Activated CD4-positive, alpha-beta T cell treated with anti-CD3 and anti-CD28 coated beads for 4 hours (primary cell): ENCODE measurements around the gene TMIE.

Experiments used
- DNase-seq, 2 donors: peaks; one replicate each; pipeline ENCODE4 v3.0.0-alpha.2; 2020

TMIE gene

DNA sequence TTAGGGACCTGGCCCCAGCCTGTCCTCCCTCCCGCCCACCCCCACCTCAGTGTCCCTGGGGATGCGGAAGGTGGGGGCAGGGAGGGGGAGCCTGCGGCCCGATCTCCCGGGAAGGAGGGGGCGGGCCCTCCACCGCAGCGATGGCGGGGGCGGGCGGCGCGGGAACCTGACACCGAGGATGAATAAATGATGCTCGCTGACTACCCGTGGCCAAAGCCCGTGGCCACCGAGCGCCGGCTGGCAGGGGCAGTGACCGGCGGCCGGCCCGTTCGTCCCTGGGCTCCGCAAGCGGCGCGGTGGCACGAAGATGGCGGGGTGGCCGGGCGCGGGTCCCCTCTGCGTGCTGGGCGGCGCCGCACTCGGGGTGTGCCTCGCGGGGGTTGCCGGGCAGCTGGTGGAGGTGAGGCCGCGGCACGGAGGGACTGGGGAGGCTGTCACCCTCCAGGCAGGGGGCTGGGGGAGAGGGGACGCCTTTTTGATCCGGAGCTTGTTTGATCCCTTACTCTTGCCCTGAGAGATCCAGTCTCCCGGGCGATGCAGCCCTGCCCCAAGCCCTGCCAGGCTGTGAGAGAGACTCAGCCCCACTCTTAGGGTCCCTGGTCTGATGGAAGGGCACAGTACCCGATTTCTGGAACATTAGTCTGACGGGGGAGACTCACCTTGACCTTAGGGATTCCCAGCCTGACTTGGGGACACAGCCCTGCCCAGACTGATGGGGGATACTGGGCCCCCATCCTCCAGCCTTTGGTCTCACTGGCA lies at the start of gene TMIE:
TSS of gene TMIE (plus strand) at position 212 of the 759 bp plus-strand sequence. CDS start at position 308, 96 bp downstream.
- DNase-seq, result no peak

DNA sequence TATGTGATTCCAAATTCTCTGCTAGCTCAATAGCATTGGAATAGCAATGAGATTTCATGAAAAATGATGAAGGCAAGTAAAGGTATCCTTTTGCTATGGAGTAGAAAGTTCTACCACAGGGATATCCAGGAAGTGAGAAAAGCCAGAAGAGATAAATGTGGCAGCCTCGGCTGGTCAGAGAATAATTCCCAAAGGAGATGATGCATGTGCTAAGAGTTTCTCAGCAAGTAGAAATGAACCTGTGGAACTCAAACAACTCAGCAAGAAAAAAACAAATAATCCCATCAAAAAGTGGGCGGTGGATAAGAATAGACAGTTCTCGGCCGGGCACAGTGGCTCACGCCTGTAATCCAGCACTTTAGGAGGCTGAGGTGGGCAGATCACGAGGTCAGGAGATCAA lies 45.9 kb upstream of the TMIE start:
- DNase-seq, result no peak

DNA sequence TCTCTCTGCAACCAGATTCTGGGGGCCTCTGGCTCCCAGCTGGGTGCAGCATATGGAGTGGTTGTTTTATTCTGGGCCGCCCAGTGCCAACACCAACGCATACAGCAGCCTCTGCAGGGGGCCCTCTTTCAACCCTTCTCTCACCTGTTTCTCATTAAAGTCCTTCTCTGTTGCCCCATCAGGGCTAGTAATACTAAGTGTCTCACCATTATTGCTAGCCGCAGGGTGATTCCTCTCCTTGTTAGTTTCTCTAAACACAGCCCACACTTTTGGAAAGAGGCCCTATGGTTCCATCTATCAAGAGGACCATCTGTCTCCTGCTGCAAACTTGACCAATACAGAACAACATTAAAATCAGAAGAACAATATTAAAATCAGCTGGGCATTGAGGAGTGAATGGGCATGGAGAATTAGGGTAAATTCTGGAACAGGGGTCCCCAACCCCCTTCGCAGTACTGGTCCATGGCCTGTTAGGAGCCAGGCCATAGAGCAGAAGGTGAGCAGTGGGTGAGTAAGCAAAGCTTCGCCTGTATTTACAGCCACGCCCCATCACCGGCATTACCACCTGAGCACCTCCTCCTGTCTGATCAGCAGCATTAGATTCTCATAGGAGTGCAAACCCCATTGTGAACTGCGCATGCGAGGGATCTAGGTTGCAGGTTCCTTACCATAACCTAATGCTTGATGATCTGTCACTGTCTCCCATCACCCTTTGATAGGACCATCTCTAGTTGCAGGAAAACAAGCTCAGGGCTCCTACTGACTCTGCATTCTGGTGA lies 44.2 kb upstream of the TMIE start:
- no peak for DNase-seq

DNA sequence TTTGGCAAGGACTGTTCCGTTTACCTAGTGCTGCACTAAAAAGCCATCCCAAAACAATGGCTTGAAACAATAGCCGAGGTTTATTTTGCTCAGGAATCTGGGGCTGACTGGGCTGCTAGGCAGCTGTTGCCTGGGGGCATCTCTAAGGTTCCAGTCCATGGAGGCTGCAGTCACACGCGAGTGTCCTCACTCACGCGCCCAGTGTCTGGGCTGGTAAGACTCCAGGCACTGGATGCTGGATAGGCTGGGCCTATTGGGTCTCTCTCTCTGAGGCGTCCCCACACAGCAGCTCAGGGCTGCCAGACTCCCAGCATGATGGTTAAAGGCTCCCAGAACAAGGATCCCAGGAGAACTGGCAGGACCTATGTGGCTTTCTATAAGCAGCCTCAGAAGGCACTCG lies 41.9 kb upstream of the TMIE start:
- no peak for DNase-seq

GRCh38 chr3:46660003-46660402 lies 41.2 kb upstream of the TMIE start:
- no peak for DNase-seq

GRCh38 chr3:46660543-46661523 lies 40.4 kb upstream of the TMIE start:
- DNase-seq, result no peak

- DNase-seq, result no peak
Measured at GRCh38 chr3:46661776-46662766, 39.1 kb upstream of the TMIE start.

- DNase-seq, result no peak
Measured at GRCh38 chr3:46662771-46663551, 38.2 kb upstream of the TMIE start.

DNA sequence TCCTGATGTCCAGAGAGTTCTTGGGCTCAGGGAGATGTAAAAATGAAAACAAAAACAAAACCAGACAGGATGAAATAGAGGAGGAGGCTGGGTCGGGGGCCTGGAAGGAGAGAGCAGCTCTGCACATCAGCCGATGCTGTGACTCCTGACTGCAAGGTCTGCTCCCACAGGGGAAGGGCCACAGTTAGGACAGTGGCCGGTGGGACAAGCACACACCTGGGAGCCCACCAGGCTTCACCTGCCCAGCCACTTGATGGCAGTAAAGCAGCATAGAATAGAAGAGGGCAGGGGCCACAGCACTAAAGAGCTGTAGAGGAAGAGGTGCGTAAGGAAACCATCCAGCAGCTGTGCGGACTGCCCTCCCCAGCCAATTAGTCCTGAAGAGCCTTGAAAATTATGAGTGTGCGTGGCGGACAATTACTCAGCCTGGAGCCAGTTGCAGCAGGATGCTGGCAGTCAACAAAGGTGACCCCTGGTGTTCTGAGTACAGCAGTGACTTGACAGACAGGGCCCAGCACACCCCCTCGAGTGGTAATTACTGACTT lies 37.5 kb upstream of the TMIE start:
- DNase-seq, result no peak

- no peak for DNase-seq
Measured at GRCh38 chr3:46664188-46664970, 36.8 kb upstream of the TMIE start.

DNA sequence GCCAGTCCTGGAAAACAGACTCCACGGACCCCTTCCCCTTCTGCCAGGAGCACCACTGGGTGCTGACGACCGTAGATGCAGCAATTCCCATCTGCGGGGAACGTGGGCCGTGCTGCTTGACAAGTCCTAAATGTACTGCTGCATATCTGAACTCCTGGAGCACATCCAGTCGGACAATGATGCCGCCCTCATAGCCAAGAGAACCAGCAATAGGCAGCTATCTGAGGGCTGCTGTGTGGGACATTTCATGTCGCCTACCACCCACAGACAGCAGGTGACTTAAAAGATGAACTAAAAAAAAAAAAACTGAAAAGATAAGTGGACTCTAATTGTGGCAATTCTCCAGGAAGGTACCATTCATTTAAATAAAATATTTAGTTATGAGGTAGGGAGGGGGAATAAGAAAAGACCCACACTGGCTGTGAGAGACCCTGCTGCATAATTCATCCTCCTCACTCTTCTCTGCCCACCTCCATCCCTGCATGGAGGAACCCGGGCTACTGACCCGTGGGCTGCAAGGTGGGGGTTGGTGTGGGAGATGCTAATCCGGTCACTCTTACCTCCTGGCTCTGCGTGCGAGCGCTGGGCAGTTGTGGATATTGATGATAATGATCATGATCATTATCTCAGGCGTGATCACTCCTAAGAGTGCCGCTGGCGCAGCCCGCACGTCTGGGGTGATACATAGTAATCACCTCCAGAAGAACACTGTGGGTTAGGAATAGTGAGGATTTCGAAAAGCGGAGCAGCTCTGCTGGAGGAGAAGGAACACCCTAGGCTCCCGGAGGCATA lies 36.0 kb upstream of the TMIE start:
- DNase-seq, result no peak

DNA sequence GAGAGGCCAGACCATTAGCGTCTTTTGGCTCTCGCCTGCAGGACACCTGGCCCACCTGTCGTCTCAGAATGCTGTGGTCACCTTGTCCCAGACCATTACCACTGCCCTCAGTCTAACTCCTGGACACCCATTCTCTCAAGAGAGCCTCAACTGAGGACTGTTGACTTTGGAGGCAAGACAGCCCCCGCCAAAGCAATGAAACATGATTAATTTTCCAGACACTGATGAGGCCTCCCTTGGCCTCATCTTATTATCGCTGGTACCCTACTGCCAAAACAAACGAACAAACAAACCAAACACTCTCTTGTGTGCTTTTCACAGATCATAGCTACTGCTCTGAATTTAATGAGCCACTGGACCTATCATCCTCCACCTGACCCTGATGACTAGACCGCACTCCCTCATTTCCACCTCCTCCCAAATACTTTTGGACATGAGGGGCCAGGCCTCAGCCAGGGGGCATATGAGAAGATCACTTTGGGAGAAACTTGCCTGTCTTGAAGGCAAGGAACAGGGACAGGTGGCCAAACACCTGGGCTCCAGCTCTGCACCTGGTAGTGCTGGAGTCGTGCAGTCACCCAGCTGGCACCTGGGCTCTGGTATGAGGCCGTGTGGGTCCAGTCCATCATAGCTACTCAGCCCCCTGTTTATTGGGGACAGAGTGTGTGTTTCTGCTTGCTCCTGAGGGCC lies 35.3 kb upstream of the TMIE start:
- no peak for DNase-seq

GRCh38 chr3:46666453-46666845 lies 34.7 kb upstream of the TMIE start:
- no peak for DNase-seq

GRCh38 chr3:46667061-46667621 lies 34.1 kb upstream of the TMIE start:
- no peak for DNase-seq

DNA sequence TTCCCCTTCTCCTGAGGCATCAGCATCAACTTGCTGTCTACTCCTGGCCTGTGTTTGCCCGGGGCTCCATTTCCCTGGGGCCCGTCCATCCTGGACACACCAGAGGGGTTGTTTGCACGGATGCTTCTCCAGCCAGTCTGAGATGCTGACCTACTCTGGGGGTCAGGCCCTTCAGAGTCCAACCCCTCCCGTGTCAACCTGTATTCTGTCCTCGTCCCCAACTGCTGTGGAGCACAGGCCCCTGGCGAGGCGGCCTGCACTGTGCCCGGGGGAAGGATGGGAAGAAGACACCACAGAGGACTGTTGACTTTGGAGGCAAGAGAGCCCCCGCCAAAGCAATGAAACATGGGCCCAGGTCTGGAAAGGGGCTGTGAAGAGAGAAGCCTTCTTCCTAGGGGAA lies 33.5 kb upstream of the TMIE start:
- no peak for DNase-seq

GRCh38 chr3:46668116-46668515 lies 33.1 kb upstream of the TMIE start:
- no peak for DNase-seq

- DNase-seq, result no peak
Measured at GRCh38 chr3:46668591-46668990, 32.6 kb upstream of the TMIE start.
